Measurements from ENCODE around the gene ENTPD2. TPM values are rescaled to one million over a fixed set of nuclear protein-coding genes. Genes with fewer than 3 reads are reported as not detected.

ENTPD2 gene
- total and polyA plus RNA-seq, 2 donors (not counting 1 experiment from before 2014, with no cell fraction given) = under 0.01 TPM; not detected in 1

DNA sequence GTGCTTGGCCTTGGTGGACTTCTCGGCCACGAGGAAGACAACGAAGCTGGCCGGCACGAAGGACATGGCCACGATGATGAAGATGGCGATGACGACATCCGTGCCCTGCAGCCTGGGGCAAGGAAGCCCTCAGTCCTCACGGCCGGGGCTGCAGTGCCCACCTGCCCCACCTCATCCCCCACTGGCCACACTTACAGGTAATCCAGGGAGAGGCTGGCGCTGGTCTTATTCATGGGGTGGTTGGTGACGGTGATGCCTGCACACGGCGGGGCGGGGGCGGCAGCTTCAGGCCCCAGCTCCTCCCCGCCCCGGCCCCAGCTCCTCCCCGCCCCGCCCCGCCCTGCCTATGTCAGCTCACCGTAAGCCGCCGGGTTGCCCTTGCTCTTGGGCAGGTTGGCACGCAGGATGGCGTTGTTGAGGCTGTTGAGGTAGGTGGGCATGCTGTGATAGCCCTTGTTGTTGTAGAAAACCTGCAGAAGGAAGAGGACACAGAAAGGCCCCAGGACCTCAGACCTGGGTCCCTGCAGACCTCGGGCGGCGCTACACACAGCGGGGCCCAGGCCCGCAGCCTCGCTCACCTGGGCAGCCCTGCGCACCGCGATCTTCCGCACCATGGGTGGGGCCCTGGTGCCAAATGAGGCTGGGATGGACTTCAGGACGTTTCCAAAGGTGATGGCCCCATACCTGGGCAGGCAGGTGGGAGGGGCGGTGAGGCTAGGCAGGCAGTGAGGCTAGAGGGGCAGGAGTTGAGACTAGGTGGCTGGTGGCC is 41.8 kb downstream of the ENTPD2 start:
- Histone ChIP-seq H3K27me3 (ENCODE audit: control insufficient read depth, insufficient read depth, low read length) (no peaks in the 10 kb centered on the region), H3K36me3 (ENCODE audit: control insufficient read depth, insufficient read depth, low read length) (peaks cover 12% of the 10 kb centered on the region), H3K79me2 (ENCODE audit: control insufficient read depth, insufficient read depth, low read length) (no peaks in the 10 kb centered on the region), H3K27ac (ENCODE audit: insufficient read depth, low read length) (no peak overlapping the region), H3K4me2 (ENCODE audit: extremely low read depth, insufficient read depth, low read length) (no peak overlapping the region), H4K20me1 (ENCODE audit: control insufficient read depth, extremely low read depth, insufficient read depth, low read length) (no peaks in the 10 kb centered on the region), H3K4me1 (ENCODE audit: control insufficient read depth, extremely low read depth, insufficient read depth, low read length) (peaks cover 3% of the 10 kb centered on the region), H3K4me3 (replicated peaks in 1 of 4; ENCODE audit: control extremely low read depth in 1 of 4, insufficient read depth in 1 of 4, low read depth in 3 of 4, low read length in 4 of 4) (no peak overlapping the region), H2AFZ (ENCODE audit: low read length) (no peak overlapping the region), H3K9ac (ENCODE audit: insufficient read depth, low read length) (no peak overlapping the region), H3K9me3 (ENCODE audit: control insufficient read depth, insufficient read depth, low read depth, low read length) (no peaks in the 10 kb centered on the region)
- DNase-seq (ENCODE audit: low read depth in 2 of 2) = no peak
- TF ChIP-seq EZH2 (IDR thresholded peaks at IDR 0.05; ENCODE audit: low read length, missing control alignments) (no peak), CTCF (conservative IDR thresholded peaks at IDR 0.05 in 1 of 2, IDR thresholded peaks at IDR 0.05 in 1 of 2; ENCODE audit: low read depth in 1 of 2, low read length in 2 of 2) (no peak)

- Histone ChIP-seq H3K4me3 (replicated peaks in 1 of 4; ENCODE audit: control extremely low read depth in 1 of 4, insufficient read depth in 1 of 4, low read depth in 3 of 4, low read length in 4 of 4) (no peak overlapping the region), H3K27ac (ENCODE audit: insufficient read depth, low read length) (no peak overlapping the region), H3K79me2 (ENCODE audit: control insufficient read depth, insufficient read depth, low read length) (no peaks in the 10 kb centered on the region), H3K9me3 (ENCODE audit: control insufficient read depth, insufficient read depth, low read depth, low read length) (no peaks in the 10 kb centered on the region), H3K36me3 (ENCODE audit: control insufficient read depth, insufficient read depth, low read length) (peaks cover 9% of the 10 kb centered on the region), H3K27me3 (ENCODE audit: control insufficient read depth, insufficient read depth, low read length) (no peaks in the 10 kb centered on the region), H4K20me1 (ENCODE audit: control insufficient read depth, extremely low read depth, insufficient read depth, low read length) (no peaks in the 10 kb centered on the region), H2AFZ (ENCODE audit: low read length) (no peak overlapping the region), H3K9ac (ENCODE audit: insufficient read depth, low read length) (no peak overlapping the region), H3K4me1 (ENCODE audit: control insufficient read depth, extremely low read depth, insufficient read depth, low read length) (peaks cover 8% of the 10 kb centered on the region), H3K4me2 (ENCODE audit: extremely low read depth, insufficient read depth, low read length) (no peak overlapping the region)
- TF ChIP-seq CTCF (conservative IDR thresholded peaks at IDR 0.05 in 1 of 2, IDR thresholded peaks at IDR 0.05 in 1 of 2; ENCODE audit: low read depth in 1 of 2, low read length in 2 of 2) (no peak), EZH2 (IDR thresholded peaks at IDR 0.05; ENCODE audit: low read length, missing control alignments) (no peak)
- no peak for DNase-seq (ENCODE audit: low read depth in 2 of 2)
Observed at GRCh38 chr9:137011156-137011555, 42.7 kb downstream of the ENTPD2 start.

- TF ChIP-seq CTCF (conservative IDR thresholded peaks at IDR 0.05 in 1 of 2, IDR thresholded peaks at IDR 0.05 in 1 of 2; ENCODE audit: low read depth in 1 of 2, low read length in 2 of 2) (no peak), EZH2 (IDR thresholded peaks at IDR 0.05; ENCODE audit: low read length, missing control alignments) (no peak)
- Histone ChIP-seq H3K4me3 (replicated peaks in 1 of 4; ENCODE audit: control extremely low read depth in 1 of 4, insufficient read depth in 1 of 4, low read depth in 3 of 4, low read length in 4 of 4) (no peak overlapping the region), H4K20me1 (ENCODE audit: control insufficient read depth, extremely low read depth, insufficient read depth, low read length) (no peaks in the 10 kb centered on the region), H3K4me1 (ENCODE audit: control insufficient read depth, extremely low read depth, insufficient read depth, low read length) (peaks cover 8% of the 10 kb centered on the region), H3K27ac (ENCODE audit: insufficient read depth, low read length) (no peak overlapping the region), H3K9ac (ENCODE audit: insufficient read depth, low read length) (no peak overlapping the region), H3K36me3 (ENCODE audit: control insufficient read depth, insufficient read depth, low read length) (peaks cover 5% of the 10 kb centered on the region), H3K27me3 (ENCODE audit: control insufficient read depth, insufficient read depth, low read length) (no peaks in the 10 kb centered on the region), H3K4me2 (ENCODE audit: extremely low read depth, insufficient read depth, low read length) (no peak overlapping the region), H3K79me2 (ENCODE audit: control insufficient read depth, insufficient read depth, low read length) (no peaks in the 10 kb centered on the region), H2AFZ (ENCODE audit: low read length) (no peak overlapping the region), H3K9me3 (ENCODE audit: control insufficient read depth, insufficient read depth, low read depth, low read length) (no peaks in the 10 kb centered on the region)
- no peak for DNase-seq (ENCODE audit: low read depth in 2 of 2)
Observed at GRCh38 chr9:137009938-137010732, 43.7 kb downstream of the ENTPD2 start.

All from fibroblast of lung (primary cell).